Astrocyte (in vitro differentiated cells and primary cell): ENCODE measurements around the gene HDAC10. TPM values are rescaled to one million over a fixed set of nuclear protein-coding genes. Genes with fewer than 3 reads are reported as not detected.

Experiments
- DNase-seq: peaks from one replicate; pipeline ENCODE4 v3.0.0-alpha.2; 2010; ENCODE audit warnings: low read depth
- FAIRE-seq: peaks from 2 replicates; lab custom pipeline; 2011; peaks lifted over from hg19 to GRCh38; lab: Jason Lieb, UNC
- H2AFZ ChIP-seq: 2 replicates; pipeline ENCODE4 v1.6.0; 2012; ENCODE audit warnings: low read depth, low read length, inconsistent platforms
- H3K27ac ChIP-seq: 2 replicates; pipeline ENCODE4 v1.5.1; 2011; ENCODE audit warnings: low read depth, low read length, inconsistent platforms
- H3K27me3 ChIP-seq: 2 replicates; pipeline ENCODE4 v1.6.0; 2011; ENCODE audit warnings: low read length, inconsistent platforms; ENCODE audit not compliant: insufficient read depth
- H3K36me3 ChIP-seq: 2 replicates; pipeline ENCODE4 v1.5.1; 2011; ENCODE audit warnings: low read length, inconsistent platforms; ENCODE audit not compliant: insufficient read depth
- H3K4me1 ChIP-seq: 2 replicates; pipeline ENCODE4 v1.5.1; 2011; ENCODE audit warnings: low read length, inconsistent platforms; ENCODE audit not compliant: insufficient read depth
- H3K4me2 ChIP-seq: 2 replicates; pipeline ENCODE4 v1.6.0; 2012; ENCODE audit warnings: low read length, inconsistent platforms
- H3K4me3 ChIP-seq: 2 replicates; pipeline ENCODE4 v1.5.1; 2011; ENCODE audit warnings: low read depth, mild to moderate bottlenecking, low read length, inconsistent platforms; ENCODE audit not compliant: insufficient read depth
- H3K79me2 ChIP-seq: 2 replicates; pipeline ENCODE4 v1.6.0; 2012; ENCODE audit warnings: mild to moderate bottlenecking, low read length, inconsistent platforms; ENCODE audit not compliant: insufficient read depth
- H3K9ac ChIP-seq: 2 replicates; pipeline ENCODE4 v1.6.0; 2012; ENCODE audit warnings: mild to moderate bottlenecking, low read length, inconsistent platforms
- H3K9me3 ChIP-seq: 2 replicates; pipeline ENCODE4 v1.5.1; 2012; ENCODE audit warnings: low read depth, mild to moderate bottlenecking, low read length, inconsistent platforms; ENCODE audit not compliant: insufficient read depth
- H4K20me1 ChIP-seq: 2 replicates; pipeline ENCODE4 v1.6.0; 2012; ENCODE audit warnings: low read length, inconsistent platforms; ENCODE audit not compliant: insufficient read depth
- H3K27ac Mint-ChIP-seq: one replicate; pipeline ENCODE4 v1.8.0; 2021; ENCODE audit warnings: mild to moderate bottlenecking, mixed read lengths; ENCODE audit not compliant: unreplicated experiment
- H3K27me3 Mint-ChIP-seq: one replicate; pipeline ENCODE4 v1.8.0; 2021; ENCODE audit warnings: low read depth, mixed read lengths; ENCODE audit not compliant: unreplicated experiment
- H3K36me3 Mint-ChIP-seq: one replicate; pipeline ENCODE4 v1.8.0; 2021; ENCODE audit warnings: low read depth, mixed read lengths; ENCODE audit not compliant: unreplicated experiment
- H3K4me1 Mint-ChIP-seq: one replicate; pipeline ENCODE4 v1.8.0; 2021; ENCODE audit warnings: low read depth, mixed read lengths; ENCODE audit not compliant: unreplicated experiment
- H3K4me3 Mint-ChIP-seq: one replicate; pipeline ENCODE4 v1.8.0; 2021; ENCODE audit warnings: mild to moderate bottlenecking, moderate library complexity, mixed read lengths; ENCODE audit not compliant: unreplicated experiment
- H3K9me3 Mint-ChIP-seq: one replicate; pipeline ENCODE4 v1.8.0; 2021; ENCODE audit warnings: mild to moderate bottlenecking, mixed read lengths; ENCODE audit not compliant: unreplicated experiment
- EZH2 ChIP-seq: IDR thresholded peaks from 2 replicates; pipeline ENCODE4 v1.6.1; 2012; ENCODE audit warnings: mild to moderate bottlenecking, low read length, inconsistent platforms; ENCODE audit not compliant: insufficient read depth
- total RNA-seq: library from RNA; stranded (reverse); gene quantifications from 2 replicates; pipeline ENCODE4 v1.2.1, GENCODE V29; 2021
- TF ChIP-seq, protein P1 (sequence below): IDR thresholded peaks from 2 replicates; pipeline ENCODE4 v1.5.1; 2011; ENCODE audit warnings: low read depth, mild to moderate bottlenecking, inconsistent platforms, low read length, moderate library complexity; ENCODE audit not compliant: insufficient read depth

HDAC10 gene
- total RNA-seq, 1 donor from 2014 or later, result 46.5 TPM

DNA sequence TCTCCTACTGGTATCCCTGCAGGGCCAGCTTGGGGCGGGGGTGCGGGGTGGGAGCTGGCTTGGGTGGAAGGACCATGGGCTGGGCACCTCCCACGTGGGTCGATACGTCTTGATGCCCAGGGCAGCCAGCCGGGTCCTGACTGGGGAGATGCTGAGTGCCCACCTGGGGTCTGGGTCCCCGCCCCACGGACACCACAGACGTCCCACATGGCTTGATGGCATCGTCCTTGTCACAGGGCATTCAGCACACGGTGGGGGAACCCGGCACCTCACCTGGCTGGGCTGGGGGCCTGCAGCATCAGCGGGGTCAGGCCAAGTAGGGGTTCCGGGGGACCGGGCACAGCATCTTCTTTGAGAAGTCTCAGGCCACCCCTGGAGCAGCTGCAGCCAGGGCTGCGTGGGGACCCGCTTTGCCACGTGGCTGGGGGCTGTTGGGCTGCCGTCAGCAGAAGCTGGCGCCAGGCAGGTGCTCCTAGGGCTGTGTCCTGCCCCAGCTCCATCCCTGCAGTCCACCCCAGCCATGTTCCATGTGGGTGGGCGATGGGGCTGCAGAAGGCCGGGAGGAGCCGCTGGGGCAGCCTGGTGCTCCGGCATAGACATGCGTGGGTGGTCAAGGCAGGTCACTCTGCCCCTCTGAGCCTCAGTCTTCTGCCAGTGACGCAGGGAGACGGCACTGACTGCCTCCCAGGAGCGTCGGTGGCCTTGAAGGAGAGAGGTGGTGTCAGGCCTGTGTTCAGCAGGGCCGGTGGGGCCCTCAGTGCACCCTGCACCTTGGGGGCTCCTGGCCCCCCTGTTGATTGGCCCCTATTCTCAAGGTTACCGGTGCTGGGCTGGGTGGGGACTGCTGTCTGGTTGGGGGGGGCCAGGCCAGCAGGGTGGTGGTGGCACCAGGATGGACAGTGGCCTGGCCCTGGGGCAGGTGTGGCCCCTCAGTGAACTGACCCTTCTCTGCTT is 41.8 kb downstream of the HDAC10 start:
- Histone ChIP-seq H2AFZ (no peak overlapping the region), H4K20me1 (peaks cover 77% of the 10 kb centered on the region), H3K79me2 (peaks cover 52% of the 10 kb centered on the region), H3K4me2 (no peak overlapping the region), H3K9ac (no peak overlapping the region), H3K27ac (no peak overlapping the region), H3K4me1 (no peaks in the 10 kb centered on the region), H3K36me3 (peaks cover 18% of the 10 kb centered on the region), H3K27me3 (no peaks in the 10 kb centered on the region), H3K4me3 (no peak overlapping the region), H3K9me3 (no peaks in the 10 kb centered on the region)
- no peak for DNase-seq
- peak overlapping the region; percentile 27 for H3K4me3 Mint-ChIP-seq
- H3K27ac Mint-ChIP-seq, result no peak overlapping the region
- peaks cover 18% of the 10 kb centered on the region for H3K36me3 Mint-ChIP-seq
- FAIRE-seq, result no peak
- no peaks in the 10 kb centered on the region for H3K9me3 Mint-ChIP-seq
- TF ChIP-seq EZH2, result no peak
- TF ChIP-seq, protein P1, sequence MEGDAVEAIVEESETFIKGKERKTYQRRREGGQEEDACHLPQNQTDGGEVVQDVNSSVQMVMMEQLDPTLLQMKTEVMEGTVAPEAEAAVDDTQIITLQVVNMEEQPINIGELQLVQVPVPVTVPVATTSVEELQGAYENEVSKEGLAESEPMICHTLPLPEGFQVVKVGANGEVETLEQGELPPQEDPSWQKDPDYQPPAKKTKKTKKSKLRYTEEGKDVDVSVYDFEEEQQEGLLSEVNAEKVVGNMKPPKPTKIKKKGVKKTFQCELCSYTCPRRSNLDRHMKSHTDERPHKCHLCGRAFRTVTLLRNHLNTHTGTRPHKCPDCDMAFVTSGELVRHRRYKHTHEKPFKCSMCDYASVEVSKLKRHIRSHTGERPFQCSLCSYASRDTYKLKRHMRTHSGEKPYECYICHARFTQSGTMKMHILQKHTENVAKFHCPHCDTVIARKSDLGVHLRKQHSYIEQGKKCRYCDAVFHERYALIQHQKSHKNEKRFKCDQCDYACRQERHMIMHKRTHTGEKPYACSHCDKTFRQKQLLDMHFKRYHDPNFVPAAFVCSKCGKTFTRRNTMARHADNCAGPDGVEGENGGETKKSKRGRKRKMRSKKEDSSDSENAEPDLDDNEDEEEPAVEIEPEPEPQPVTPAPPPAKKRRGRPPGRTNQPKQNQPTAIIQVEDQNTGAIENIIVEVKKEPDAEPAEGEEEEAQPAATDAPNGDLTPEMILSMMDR, result no peak
- H3K4me1 Mint-ChIP-seq, result no peaks in the 10 kb centered on the region
- H3K27me3 Mint-ChIP-seq, result no peaks in the 10 kb centered on the region

DNA sequence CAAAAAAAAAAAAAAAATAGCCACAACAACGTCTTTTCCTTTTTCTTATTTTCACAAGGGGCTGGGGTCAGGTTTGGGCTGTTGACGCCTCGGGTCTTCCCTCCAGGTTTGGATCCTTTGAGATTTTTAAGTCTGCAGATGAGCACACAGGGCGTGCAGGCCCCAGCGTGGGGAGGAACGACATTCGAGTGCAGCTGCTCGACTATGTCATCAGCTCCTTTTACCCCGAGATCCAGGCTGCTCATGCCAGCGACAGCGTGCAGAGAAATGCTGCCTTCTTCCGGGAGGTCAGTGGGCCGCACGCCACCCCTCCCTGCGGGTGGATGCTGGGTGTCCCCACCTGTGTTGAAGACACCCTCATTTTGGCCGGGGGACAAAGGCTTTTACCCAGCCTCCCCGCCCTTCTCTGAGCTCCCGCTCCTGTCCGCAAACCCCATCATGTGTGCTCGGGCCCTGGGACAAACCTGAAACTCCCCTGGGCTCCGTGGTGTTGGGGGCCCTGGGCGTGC is 42.6 kb downstream of the HDAC10 start:
- H2AFZ ChIP-seq, result no peak overlapping the region
- FAIRE-seq (no peak), DNase-seq (no peak)
- H3K9me3 ChIP-seq, result no peaks in the 10 kb centered on the region
- Mint-ChIP-seq H3K36me3 (peaks cover 21% of the 10 kb centered on the region), H3K27ac (no peak overlapping the region), H3K9me3 (no peaks in the 10 kb centered on the region), H3K4me3 (no peak overlapping the region), H3K27me3 (no peaks in the 10 kb centered on the region), H3K4me1 (no peaks in the 10 kb centered on the region)
- H3K27ac ChIP-seq, result no peak overlapping the region
- TF ChIP-seq EZH2, result no peak
- TF ChIP-seq, protein P1, result no peak
- H3K9ac ChIP-seq, result no peak overlapping the region
- H3K27me3 ChIP-seq, result no peaks in the 10 kb centered on the region
- peaks cover 21% of the 10 kb centered on the region for H3K36me3 ChIP-seq
- H3K4me3 ChIP-seq, result no peak overlapping the region
- H3K4me2 ChIP-seq, result no peak overlapping the region
- H3K79me2 ChIP-seq, result peaks cover 53% of the 10 kb centered on the region
- peaks cover 84% of the 10 kb centered on the region for H4K20me1 ChIP-seq
- H3K4me1 ChIP-seq, result no peaks in the 10 kb centered on the region
